SKM-1 treated with dmso at 0.1 percent for 144 hours (cell line): Measurements from ENCODE around the gene PTPRK.

Experiments
- DNase-seq: peaks from one replicate; lab custom pipeline; 2025; ENCODE audit not compliant: unreplicated experiment; lab: John Stamatoyannopoulos, UW

Gene PTPRK

DNA sequence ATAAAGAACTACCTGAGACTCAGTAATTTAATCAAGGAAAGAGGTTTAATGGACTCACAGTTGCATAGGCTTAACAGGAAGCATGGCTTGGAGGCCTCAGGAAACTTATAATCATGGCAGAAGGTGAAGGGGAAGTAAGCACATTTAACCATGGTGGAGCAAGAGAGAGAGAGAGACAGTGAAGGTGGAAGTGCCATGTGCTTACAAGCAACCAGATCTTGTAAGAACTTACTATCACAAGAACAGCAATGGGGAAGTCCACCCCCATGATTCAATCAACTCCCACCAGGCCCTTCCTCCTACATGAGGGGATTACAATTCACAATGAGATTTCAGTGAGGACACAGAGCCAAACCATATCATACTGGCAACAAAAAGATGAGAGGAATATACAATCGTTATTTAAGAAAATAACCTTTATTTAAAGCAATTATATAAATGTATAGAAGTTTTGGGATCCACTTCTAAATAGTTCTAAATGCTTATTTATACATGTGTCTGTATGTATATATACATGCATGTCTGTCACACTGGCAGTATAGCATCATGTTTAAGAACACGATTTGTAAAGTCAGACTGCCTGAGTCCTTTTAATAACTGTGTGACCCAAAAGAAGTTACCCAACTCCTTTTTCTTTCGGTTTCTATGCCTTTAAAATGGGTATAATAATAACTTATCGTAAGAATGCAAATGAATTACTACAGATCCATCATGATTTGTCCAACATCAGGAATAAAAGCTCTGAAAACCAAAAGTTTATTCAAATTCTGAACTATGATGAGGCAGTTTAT, 363.9 kb downstream of the PTPRK start:
- DNase-seq: peak; percentile 66

DNA sequence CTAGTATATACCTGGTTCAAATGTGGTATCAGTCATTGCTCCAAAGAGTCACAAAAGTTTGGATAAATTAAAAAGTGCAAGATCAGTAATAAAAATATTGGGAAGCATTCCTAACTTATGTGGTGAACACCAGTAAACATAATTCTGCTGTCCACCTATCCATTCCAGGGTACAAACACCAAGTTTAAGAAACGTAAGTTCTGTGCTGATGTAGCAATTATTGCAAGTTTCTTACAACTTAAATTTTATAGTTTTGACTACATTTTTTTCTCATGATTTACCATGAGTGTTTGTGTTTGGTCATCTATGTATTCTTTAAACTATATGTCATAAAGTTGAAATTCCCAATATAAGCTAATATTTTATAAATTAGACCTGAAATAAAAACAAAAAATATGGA, 364.6 kb downstream of the PTPRK start:
- no peak for DNase-seq

DNA sequence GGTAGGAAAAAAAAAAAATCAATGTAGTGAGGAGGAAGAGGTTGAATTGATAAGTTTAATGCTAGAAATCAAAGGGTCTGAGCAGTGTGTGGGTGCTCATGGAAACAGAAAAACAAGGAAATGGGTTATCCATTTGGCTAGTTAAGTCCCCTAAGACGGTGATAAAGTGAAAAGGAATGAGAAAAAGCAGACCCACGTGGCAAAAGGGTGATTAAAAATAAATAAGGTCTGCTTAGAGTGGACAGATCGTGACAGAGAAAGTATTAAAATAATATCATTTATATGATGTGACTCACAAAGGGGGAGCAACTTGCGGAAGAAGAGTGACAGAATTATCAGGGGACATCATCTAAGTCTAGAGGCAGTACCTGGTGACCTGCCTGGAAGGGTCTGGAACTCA, 367.8 kb downstream of the PTPRK start:
- DNase-seq: no peak

DNA sequence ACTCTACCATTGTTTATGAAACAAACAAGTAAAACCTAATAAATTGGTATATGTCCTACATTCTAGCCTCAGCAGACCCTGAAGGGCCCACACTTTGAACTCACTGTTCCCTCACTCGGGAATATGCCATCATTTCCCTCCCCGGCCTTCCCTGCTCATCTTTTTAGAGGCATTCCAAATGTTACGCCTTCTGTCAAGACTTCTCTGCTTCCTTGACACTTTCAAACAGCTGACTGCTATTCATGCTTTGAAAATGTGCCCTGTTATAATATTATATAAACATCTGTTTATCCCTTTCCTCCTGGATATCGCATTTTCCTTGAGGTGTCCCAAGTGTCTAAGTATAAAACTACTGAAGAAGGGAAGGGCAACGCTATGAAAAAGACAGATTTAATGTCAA, 370.0 kb downstream of the PTPRK start:
- DNase-seq: no peak

DNA sequence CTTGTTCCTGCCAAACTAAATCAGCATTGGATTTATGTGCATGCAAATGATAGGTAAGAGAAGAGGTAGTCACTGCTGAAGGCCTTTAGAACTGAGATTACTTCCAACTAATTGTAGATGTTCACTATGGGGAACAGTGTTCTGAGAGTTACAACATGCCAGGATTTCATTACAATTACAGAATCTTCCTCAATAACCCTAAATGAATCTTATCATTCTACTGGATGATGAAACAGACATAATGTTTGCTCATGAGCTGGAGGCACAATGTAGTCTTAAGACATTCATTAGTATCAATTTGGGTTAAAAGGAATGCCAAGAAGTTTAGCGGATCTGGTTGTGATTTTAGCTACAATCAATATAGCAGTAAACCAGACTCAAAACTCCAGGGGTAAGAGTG, 370.6 kb downstream of the PTPRK start:
- DNase-seq: no peak

DNA sequence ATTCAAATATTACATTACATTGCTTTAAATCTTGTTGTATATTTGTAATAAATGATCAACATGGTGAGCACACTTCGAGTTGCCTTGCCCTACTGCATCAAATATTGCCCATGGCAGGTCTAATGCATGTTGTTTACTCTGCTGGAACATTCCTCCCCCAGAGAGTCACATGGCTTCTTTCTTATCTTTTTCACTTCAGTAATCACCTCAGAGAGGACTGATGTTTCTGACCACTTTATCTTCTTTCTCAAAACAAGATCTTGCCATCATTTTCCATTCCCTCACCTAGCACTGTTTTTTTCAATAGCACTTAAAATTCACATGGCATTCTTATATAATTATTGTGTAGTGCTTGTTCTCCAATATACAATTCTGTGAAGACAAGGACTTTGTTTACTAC, 376.1 kb downstream of the PTPRK start:
- DNase-seq: no peak

DNA sequence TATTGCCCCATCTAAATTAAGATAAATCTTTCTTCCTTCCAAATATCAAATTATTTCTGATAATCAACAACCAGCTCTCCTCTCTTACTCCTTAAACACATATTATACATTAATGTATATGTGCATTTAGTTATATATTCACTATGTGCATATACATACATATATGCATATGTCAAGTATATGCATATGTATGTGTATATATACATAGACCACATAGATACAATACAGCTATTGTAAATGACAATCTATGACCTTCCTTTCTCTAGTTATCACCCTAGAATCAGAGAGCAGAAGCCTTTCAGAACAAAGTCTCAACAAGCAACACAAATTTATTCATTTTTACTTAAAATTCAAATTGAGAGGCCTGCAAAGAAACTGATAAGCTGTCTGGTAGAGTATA, 378.5 kb downstream of the PTPRK start:
- DNase-seq: no peak

DNA sequence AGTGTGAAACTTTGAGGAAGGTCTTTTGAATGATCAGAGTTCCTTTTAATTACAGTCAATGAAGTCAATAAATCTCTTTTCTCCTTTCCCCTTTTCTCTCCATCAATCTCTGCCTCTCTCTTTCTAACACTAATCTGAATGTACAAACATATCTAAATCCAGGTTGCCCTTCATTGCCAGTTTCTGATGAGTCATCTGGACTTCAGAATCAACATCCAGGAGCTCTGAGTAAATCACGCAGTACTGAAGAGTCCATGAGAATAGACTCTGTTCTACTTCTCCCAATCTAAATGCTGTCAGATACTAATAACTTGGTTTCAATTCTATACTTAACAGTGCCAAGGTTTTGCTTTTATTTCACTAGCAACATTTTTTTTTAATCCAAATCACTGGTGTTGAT, 380.9 kb downstream of the PTPRK start:
- DNase-seq: no peak

DNA sequence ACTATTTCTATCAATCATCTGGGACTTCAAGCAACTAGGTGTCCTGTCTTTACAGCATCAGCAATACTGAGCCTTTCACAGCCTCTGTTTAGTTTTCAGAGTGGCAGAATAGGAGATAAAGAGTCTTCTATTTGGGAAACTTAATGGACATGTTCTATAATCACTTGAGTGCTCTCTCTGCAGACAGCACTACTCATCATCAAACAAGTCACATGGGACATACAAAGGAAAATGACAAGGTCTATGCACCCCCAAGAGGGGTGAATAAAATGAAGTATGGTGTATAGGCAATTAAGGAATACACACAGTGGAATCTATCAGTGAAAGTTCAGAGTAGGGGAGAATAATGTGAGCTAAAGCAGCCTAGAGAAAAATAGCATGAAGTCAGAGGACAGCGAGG, 381.7 kb downstream of the PTPRK start:
- DNase-seq: no peak

DNA sequence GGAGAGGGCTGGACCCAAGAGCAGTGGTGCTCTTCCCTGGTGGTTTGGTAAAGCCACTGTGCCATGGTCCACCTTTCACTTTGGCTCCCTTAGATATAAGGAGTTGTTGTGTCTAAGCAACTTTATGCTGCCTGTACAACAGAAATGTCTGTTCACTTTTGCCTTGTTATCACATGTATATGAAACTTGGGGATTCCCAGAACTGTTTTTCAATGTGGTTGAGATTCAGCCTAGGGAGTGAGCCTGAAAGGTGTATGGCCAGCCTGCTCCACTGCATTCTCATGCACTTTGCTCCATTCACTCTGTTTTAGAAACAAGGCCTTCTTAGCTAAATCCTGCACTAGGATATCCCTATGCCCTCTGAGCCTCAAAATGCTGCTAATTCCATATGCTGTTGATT, 385.1 kb downstream of the PTPRK start:
- DNase-seq: no peak

DNA sequence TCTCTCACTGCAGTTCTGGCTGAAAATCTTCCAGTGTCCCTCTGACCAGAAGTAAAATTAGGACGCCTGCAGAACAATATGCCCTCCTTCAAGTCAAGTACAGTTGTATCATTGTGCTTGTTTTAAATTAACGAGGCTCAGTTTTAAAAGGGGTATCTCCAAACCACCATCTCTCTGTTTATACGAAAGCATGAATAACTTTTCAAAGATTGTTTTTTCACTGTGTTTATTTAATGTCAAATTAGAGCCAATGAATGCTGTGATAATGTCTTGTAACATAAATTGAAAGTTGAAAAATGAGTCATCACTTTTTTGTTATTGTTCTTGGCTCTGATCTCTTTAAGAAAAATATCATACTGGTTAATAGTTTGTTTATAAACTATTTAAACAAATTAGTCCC, 388.8 kb downstream of the PTPRK start:
- DNase-seq: no peak

DNA sequence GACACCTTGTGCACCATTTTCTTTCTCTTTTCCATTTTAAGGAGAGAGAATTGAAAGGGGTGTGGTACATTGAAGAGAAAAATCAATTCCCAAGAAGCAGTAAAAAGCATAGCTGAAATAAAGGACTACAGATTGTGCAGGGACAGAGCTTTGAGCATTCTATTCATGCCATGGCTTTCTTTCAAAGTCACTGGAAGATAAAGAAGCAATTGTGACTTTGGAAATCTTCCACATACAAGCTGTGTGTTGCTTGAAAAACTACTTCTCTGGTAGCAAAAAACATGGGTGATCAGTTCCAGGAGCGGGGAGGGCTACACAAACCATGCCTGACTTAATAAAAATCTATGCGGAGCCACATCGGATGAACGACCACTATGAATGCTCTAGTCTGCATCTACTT, 389.4 kb downstream of the PTPRK start:
- no peak for DNase-seq

DNA sequence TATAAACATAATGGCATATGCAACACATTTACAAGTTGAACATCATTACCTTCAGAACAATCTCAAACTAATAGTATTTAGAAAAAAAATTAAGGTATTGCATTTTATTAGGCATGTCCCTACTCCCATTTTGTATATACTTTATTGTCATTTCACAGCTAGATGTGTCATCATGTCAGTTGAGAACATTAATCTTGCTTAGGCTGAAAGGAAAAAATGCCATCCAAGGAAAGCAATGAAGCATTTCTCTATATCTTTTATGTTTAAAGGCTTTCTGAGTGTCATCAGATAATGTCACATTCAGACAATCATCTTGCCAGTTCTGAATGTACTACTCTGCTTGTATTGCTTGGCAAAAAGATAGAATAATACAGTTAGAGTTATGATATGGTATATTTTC, 390.7 kb downstream of the PTPRK start:
- DNase-seq: no peak

DNA sequence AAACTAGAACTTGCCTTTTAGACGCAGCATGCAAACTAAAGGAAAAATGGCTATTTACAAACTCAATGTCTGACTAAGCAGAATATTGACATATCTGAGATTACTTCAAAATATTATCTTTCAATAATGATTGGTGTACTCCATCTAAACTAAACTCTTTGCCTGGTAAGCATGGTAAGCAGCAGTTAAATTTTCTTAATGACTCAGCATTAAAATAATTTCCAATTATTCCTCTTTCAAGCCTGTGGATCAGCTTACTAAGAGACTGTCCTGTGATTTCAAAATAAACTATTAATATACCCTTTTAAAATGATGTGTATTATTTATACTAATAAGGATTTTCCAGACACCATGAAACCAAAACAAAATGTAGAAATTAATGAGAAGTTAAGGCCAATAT, 392.7 kb downstream of the PTPRK start:
- no peak for DNase-seq

DNA sequence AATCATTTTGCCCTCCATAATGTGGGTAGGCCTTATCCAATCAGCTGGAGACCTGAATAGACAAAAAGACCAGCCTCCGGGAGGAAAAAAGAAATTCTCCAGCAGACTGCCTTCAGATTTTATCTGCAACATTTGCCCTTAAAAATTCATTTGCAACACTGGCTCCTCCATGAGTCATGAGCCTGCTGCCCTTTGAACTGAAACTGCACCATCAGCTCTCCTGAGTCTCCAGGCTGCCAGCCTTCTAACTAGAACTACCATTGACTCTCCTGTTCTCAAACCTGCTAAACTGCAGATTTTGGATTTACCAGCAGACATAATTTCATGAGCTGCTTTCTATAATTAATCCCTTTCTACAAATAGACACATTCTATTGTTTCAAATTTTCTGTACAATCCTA, 395.7 kb downstream of the PTPRK start:
- DNase-seq: no peak

DNA sequence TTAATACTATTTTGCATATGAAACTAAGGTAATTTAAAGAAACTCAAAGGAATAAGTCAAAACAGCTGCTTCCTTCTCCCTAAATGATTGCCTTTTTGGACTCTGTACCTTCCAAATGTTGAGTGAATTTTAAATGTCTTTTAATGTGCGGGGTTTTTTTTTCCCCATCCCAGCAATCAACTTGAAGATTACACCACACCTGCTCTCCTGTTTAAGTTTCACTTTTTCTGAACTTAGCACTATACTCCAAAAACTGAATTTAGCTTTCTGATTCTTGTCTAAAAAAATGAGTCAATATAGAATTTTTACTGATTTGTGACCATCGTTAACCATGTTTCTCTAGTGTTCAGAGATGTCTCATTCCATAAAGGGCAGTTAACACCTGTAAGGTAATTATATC, 398.8 kb downstream of the PTPRK start:
- no peak for DNase-seq

DNA sequence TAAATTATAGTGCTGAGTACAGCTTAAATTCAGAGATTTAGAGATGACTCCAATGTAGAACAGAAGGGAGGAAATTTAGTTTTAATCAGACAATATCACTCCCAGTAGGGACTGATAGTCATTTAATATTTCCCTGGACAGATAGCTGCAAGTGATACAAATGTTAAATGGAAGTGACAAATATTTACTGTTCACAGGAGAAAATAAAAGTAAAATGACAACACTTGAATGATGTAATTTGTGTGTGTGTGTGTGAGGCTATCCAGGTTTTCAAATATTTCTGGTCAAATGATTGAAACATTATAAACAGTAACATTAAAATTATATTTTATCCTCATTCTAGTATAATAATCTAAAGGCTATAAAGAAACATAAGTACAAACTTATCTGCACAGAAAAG, 399.2 kb downstream of the PTPRK start:
- no peak for DNase-seq

DNA sequence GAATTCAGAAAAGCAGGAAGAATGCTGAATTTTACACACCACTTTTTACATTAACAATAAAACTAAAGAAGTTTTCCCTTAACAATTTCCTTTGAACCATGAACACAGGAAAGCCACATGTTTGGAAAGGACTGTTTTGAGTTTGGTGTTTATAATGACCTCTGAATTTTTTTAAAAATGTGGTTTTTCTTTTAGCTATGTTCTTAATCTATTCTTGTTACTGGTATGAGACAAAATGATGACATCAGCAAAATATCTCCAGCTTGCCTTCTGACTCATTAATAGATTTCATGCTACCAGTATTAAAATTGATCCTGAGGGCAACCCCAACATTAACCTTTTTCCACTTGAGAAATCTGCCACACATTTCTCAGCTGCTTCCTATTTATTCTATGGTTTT, 402.0 kb downstream of the PTPRK start:
- no peak for DNase-seq

DNA sequence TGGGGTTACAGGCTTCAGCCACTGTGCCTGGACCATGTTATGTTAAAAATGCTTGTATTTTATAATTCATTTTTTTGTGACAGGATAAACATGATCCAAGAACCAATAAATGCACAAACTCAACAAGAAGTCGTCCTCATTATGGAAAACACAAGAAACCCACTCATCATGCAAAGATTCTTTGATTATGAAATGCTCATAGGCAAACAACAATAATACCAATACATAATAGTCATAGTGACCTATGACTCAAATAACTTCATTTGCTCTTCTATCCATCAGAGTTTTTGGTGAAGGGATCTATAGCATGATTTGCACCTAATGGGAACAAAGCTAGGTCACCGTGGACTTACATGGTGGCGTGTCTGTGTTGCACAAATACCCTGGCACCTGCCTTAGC, 402.5 kb downstream of the PTPRK start:
- DNase-seq: no peak

DNA sequence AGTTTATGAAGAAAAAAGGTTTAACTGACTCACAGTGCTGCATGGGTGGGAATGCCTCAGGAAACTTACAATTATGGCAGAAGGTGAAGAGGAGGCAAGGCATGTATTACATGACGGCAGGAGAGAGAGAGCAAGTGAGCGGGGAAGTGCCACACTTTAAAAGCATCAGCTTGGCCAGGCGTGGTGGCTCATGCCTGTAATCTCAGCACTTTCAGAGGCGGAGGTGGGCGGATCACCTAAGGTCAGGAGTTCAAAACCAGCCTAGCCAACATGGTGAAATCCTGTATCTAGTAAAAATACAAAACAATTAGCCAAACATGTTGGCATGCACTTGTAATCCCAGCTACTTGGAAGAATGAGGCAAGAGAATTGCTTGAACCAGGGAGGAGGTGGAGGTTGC, 406.2 kb downstream of the PTPRK start:
- no peak for DNase-seq

DNA sequence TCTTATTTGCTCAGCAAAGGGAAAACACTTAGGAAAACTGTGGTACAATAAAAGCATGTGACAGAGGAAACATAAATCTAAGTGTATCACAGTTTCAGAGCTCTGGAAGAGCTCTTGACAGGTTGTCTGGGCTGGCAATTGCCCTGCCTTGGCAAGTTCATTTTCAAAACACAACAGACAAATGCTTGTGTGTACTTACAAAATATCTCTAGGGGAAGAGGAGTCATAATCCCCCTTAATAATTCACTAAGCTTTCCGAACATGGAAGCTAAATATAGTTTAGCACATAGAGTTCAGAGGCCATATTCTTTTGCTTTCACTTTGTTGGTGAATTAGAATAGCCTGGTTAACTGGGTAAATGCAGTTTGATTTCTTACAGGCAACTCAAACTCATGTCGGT, 407.9 kb downstream of the PTPRK start:
- DNase-seq: no peak

DNA sequence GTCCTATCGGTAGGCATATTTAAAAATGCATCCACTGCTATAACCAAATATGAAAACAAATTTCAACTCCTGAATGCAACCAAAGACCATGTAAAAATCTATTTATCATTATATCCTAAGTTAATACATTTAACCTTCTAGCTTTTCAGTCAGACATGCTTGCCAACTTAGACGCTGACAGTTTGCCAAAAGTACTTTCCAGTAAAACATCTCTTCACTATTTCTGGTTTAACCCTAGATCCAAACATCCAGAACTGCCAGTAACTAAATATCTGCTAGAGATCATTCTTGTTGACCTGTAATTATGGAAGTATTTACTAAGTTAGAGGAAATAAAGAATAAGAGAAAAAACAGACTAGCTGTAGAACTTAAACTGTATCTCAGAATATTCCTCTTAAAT, 409.3 kb downstream of the PTPRK start:
- DNase-seq: no peak

DNA sequence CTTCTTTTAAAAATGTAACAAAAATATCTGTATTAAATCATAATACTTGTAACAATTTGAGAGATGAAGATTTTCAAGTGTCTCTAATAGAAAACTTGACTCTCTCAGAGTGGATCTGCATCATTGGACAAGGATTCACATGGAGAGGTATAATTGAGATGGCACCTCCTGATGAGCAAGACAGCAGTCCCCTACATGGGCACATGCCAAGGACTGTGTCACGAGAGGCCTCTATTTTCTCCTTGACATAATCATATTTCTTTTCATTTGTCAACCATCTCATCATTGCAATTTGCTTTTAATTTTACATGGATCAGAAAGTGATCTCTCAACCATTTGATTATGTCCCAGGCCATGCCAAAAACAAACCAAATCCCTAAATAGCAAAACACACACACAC, 412.7 kb downstream of the PTPRK start:
- DNase-seq: no peak
